Measurements from ENCODE around the gene SLC9A3.

SLC9A3 gene

DNA sequence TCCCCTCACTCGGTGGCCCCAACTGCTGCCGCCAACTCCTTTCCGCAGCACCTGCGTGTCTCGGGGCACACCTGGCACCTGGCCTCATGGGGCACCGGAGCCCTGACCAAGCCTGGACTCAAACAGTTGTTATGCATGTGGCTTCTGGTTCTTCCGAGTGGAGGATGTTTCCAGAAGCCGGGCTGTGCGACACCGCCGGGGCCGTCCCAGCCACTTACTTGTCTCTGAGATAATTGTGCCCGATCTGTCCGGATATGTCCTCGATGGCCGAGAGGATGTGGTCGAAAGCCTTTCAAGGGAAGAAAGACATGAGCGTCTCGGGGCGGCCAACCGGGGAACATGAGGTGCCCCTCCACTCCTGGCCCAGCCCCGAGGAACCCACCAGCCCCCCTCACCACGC lies 42.9 kb downstream of the SLC9A3 start:
- H3K27ac ChIP-seq, result no peak overlapping the region
- TF ChIP-seq CTCF (conservative IDR thresholded peaks at IDR 0.05), result no peak

- no peak for TF ChIP-seq CTCF (conservative IDR thresholded peaks at IDR 0.05)
- no peak overlapping the region for H3K27ac ChIP-seq
Measured at GRCh38 chr5:479566-480319, 44.5 kb downstream of the SLC9A3 start.

DNA sequence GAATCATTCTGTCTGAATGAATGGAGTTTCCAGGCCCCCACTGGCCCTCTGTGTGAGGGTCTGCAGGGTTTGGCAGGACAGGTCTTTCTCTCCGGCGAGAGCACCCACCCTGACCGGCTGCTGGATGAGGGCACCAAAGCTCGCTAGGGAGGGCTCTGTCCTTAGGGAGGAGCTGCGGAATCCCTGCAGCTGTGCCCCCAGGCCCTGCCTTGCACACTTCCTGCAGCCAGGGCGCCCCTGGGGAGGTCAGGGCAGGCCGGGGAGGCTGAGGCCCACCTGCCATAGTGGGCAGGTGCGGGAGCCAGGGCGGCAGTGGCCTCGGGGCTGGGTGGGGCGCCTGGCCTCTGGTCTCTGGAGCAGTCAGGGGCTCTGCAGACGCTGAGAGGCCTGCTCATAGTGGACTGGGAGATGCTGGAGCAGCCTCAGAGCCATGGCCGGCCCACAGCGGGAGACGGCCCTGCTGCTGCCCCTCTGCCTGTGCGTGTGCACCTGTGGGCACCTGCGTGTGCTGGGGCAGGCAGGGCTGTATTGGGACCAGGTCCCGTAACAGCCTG lies 45.2 kb downstream of the SLC9A3 start:
- no peak for TF ChIP-seq CTCF (conservative IDR thresholded peaks at IDR 0.05)
- H3K27ac ChIP-seq, result no peak overlapping the region

DNA sequence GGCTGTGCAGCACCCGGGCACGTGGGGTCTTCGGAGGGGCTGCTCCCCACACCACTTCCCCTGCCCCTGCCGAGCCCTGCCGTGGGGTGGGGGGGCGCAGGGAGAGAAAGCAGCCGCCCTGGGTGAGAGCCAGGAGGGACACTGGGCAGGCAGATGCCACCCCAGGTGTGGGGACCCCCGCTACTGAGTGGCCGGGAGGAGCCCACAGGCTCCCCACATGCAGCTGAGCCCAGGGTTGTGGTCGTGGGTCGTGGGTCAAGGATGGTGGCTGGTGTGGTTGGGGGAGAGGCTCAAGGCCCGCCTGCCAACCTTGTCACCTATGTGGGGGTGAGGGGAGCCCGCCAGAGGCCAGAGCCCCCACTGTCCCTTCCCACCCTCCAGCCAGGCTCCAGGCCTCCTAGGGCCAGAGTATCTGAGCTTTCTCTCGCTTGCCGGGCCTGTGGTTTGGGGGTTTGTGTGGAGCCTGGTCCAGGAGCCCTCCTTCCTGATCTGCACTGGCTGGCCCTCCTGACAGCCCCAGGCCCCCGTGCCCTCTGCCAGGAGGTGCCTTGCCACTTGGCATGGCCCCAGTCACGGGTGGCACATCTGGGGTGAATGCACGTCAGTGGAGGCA lies 45.8 kb downstream of the SLC9A3 start:
- no peak overlapping the region for H3K27ac ChIP-seq

GRCh38 chr5:477871-478270 lies 46.4 kb downstream of the SLC9A3 start:
- TF ChIP-seq CTCF (conservative IDR thresholded peaks at IDR 0.05), result no peak
- no peak overlapping the region for H3K27ac ChIP-seq

More for the DNA sequence above, 45.8 kb downstream of the SLC9A3 start:
- TF ChIP-seq CTCF (conservative IDR thresholded peaks at IDR 0.05), result no peak

DNA sequence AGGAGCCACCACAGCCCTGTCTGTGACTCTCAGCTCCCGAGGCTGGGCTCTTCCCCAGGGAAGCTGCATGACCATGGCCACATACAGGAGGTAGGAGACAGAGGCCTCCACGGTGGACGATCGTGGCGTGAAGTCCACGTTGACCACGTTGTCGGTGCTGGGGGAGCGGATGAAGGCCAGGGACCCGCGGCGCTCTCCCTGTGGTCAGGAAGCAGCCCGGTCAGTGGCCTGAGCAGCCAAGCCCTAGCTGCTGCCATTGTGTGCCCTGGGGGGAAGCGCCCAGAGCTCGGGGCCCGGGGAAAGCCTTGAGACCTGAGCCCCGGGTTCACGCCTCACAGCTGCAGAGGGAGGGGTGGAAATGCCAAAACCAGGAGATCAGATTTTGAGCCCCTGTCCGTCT lies 47.0 kb downstream of the SLC9A3 start:
- TF ChIP-seq CTCF (conservative IDR thresholded peaks at IDR 0.05), result no peak
- no peak overlapping the region for H3K27ac ChIP-seq

GRCh38 chr5:476814-477175 lies 47.5 kb downstream of the SLC9A3 start:
- H3K27ac ChIP-seq, result no peak overlapping the region
- TF ChIP-seq CTCF (conservative IDR thresholded peaks at IDR 0.05), result no peak

Measured in VCaP (cell line).